Tongue (tissue), 2 donors: Measurements from ENCODE around the gene RBM8A. TPM values are rescaled to one million over a fixed set of nuclear protein-coding genes. Genes with fewer than 3 reads are reported as not detected.

Experiments used
- DNase-seq: peaks from one replicate; pipeline ENCODE4 v3.0.0-alpha.2; 2015
- total RNA-seq: library from RNA; depleted of rRNA; stranded (reverse); fragments of >200 nt; gene quantifications from one replicate; pipeline ENCODE4 v1.2.3, GENCODE V29; 2014

RBM8A gene
- total RNA-seq = 133 TPM

DNA sequence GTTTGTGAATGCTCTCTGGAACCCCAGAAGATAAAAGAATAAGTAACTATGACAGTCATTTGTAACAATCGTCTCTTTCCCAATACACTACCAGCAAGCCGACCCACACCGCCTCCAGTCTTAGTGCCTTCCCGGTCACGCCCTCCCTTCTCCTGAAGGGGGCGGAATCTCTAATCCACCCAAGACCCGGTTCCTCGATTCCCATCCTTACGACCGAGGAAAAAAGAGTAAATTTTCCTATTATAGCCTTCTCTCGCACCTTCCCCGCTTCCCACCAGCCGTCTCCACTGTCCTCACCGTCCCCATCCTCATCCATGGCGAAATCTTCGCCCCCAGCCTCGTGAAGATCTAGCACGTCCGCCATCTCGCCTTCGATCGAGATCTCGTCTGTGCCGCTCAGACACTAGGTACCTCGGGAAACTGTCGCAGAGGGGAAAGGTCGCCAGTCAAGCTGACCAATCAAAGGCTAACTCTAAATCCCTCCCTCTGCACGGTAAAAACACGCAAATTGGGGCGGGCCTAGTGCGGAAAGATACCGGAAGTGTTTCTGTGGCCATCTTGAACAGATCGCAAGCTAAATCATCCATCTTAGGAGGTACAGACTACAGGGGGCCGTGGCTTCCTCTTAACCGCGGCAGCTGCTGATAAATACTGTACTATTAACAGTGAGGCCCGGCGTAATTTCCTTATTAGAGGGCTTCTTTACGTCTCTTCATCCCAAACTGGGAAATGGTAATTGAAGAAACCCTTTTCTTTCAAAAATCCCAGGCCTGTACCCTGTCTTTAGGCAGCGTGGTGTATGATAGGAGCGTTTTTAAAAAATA is at the start of gene RBM8A:
TSS of gene RBM8A (minus strand) at position 422 of the 824 bp plus-strand sequence. CDS start at position 364, 58 bp downstream.
- peak; percentile 99 for DNase-seq

DNA sequence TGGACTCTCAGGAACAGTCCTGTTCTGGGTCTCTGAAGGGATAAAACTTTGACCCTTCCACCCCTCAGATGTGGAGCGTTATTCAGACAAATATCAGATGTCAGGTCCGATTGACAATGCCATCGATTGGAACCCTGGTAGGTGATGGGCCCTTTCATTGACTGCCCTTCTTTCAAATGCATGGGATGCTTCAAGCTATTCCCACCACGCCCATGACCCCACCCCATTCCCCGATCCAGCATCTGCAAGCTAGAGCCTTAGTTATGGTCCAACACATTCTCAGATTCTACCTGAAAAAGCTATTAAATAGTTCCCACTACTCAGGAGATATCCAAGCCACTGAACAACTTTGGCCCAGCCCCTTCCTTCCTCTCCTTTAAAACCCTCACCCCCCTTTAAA is 49.7 kb upstream of the RBM8A start:
- no peak for DNase-seq

DNA sequence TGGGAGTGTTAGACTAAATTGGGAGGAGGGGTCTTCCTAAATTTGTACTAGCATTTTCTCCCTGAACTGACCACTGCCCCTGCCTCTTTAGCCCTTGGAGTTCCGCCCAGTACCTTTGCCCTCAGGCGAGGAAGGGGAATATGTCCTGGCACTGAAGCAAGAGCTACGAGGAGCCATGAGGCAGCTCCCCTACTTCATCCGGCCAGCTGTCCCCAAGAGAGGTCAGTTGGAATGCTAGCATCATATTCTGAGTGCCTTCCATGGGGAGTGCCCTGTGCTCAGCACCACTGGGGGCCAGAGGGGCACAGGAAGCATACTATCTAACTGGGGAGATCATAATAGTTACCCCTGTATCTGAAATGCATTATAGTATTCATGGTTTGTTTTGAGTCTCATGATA is 47.9 kb upstream of the RBM8A start:
- peak; percentile 50 for DNase-seq

DNA sequence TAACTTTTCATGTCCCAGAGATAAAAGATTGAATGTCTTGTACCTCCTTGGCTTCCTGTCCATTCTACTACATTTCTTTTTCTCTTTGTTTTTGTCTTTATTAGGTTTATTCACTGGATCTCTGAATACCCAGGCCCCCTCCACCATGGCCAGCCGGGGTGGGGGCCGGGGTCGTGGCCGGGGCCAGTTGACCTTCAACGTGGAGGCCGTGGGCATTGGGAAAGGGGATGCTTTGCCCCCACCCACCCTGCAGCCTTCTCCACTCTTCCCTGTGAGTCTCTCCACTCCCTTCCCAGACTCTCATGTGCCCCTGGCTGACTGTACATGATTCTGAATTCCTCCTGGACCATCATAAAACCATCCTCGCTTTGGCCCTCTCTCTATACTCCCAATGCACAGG is 47.4 kb upstream of the RBM8A start:
- no peak for DNase-seq

DNA sequence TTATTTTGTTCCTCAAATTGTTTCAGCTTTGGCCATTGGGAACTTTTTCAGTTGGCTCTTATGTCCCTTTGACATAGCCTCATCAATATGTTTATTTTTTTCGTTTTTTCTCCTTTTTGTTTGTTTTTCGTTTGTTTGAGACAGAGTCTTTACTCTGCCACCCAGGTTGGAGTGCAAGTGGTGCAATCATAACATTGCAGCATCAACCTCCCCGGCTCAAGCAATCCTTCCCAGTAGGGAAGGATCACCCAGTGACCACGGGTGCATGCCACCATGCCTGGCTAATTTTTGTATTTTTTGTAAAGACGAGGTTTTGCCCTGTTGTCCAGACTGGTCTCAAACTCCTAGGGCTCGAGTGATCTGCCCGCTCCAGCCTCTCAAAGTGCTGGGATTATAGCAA is 45.3 kb upstream of the RBM8A start:
- no peak for DNase-seq

DNA sequence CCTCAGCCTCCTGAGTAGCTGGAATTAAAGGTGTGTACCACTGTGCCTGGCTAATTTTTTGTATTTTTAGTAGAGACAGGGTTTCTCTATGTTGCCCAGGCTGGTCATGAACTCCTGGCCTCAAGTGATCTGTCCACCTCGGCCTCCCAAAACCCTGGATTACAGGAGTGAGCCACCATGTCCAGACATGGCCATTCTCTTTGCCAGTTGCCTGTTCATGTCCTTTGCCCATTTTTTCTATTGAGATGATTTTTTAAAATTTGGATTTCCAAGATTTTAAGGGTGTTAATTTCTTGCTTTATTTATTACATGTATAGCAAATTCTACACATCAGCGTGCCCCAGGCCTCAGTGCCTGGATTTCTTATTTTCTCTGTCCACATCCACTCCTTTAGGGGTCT is 40.0 kb upstream of the RBM8A start:
- no peak for DNase-seq

DNA sequence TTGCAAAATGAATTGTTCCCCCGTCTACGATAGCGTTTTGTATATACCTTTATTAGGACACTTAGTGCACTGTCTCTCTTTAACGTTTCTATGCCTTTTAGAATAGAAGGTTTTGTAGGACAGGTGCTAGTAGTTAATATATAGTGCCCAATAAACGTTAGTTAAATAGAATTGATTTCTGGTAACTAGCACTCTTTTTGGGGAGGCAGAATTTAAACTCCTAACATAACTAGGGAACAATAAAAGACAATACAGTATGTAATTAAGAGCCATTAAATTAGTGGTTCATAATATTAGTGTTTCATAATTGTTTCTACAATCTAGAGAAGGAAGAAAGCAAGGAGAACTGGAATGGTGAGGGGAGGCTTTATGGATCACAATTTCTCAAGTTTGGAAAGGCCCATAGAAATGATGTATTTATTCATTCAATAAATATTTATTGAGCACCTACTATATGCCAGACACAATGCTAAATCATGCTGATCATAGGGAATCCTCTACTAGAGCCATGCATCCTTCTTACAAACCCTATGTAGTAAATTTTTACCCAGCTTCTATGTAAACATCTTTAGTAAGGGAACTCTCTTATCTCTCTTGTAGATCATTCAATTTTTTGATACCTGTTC is 37.9 kb upstream of the RBM8A start:
- DNase-seq = no peak

DNA sequence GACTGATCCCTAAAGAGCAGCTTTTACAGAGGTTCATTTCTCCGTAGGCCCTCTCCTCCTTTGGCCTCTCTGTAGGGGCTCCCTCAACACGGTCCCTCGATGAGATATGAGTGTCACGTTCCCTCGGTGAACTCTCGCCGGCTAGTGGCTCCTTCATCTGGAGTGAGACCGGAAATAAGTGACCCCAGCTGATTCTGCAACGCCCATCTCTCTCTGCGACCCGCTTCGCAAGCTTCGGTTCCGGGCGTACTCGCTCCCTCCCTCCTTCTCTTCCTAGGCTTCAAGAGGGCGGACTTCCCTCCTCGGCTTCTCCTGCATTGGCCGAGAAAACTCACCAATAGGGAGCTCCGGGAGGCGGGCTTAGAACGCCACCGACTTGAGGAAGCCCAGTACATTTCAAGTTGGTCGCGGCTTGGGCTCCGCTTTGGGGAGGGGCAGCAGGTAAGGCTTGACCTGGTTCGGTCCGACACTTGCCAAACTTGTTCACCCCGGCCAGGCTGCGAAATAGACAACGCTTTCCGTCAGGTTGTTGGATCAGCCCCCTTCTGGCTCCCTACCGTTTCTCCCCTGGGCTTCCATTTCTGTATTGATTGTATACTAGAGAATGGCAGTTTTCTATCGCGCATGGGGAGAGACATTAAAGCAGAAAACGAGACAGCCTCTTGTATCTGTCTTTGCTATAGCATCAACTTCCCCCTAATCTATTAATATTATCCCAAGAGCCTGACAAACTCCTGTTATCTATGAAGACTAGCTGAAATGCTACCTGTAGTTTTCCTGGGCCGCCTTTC is 37.2 kb upstream of the RBM8A start, which contains the start of the genes ANKRD34A and POLR3GL:
TSS of gene ANKRD34A (minus strand) at position 248 of the 791 bp plus-strand sequence. CDS start 2,816 bp downstream, outside the sequence.
TSS of gene POLR3GL (plus strand) at position 363 of the 791 bp plus-strand sequence. CDS start 10,176 bp downstream, outside the sequence.
- peak; percentile 97 for DNase-seq

DNA sequence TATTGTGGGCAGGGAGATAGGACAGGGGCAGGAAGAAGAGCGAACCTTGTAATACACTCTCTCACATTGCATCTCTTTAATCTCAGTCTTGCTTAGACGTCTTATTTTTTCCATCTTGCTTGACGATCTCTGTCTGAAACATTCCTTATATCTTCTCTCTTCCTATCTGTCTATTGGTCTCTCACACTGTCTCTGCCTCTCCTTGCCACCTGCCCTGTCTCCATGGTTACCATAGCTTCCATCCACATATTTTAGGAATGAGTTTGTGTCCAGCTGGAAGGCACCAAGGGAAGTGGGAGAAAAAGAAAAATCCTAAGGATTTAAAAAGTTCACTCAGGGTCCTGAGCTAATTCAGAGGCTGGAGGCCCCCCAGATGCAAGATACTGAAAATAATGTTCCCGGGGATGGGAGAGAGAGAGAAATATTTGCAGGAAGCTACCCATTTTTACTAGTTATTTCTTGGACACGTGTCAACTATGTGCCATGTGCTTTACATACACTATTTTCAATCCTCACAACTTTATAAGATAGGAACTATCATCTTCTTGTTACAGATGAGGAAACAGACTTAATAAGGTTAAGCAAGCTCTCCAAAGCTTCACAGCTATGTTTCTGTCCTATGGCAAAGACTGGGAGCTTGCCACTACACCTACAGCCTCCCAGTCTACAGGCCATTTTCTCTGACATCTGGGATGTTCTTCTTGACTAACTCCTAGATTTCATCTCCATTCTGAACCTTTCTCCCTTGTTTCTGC is 36.2 kb upstream of the RBM8A start:
- DNase-seq = peak; percentile 16

DNA sequence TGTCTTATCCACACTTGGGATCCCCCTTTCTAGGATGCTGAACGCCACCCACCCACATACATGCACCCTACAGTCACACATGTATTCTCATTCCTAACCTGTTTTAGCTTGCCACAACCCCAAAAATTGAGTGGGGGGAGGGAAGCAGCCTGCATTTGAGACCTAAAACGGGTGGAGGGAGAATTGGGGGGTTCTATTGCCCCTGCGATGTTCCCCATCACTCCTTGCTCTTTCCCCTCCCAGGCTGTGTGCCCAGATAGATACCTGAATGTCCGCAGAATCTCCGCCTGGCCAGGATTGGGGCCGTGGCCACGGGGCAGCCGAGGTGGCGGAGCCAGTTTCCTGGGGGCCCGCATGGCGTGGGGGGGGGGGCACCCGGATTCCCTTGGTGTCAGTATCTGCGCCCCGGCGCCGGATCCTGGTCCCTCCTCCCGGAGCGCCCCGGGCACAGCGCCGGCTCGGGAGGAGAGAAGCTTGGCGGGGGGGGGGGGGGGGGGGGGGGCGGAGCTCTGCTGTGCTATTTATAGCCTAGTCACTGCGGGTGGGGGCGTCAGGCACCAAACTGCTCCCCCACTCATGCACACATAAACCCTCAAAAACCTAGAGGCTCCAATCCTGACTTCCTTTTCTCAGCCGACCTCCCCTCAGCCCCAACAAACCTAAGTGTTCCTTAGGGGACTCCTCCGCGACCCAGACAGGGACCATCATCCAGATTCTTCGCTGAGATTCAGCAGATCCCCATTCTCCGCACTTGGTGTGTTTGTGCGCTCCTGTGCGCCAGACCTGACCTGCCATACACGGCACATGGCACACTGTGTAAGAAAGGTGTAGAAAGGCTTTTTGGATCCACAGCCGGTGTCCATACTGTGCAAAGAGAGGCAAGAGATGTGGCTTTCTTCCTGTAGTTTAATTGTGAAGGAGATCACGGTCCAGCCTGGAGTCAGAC is 35.1 kb upstream of the RBM8A start:
- peak; percentile 54 for DNase-seq

DNA sequence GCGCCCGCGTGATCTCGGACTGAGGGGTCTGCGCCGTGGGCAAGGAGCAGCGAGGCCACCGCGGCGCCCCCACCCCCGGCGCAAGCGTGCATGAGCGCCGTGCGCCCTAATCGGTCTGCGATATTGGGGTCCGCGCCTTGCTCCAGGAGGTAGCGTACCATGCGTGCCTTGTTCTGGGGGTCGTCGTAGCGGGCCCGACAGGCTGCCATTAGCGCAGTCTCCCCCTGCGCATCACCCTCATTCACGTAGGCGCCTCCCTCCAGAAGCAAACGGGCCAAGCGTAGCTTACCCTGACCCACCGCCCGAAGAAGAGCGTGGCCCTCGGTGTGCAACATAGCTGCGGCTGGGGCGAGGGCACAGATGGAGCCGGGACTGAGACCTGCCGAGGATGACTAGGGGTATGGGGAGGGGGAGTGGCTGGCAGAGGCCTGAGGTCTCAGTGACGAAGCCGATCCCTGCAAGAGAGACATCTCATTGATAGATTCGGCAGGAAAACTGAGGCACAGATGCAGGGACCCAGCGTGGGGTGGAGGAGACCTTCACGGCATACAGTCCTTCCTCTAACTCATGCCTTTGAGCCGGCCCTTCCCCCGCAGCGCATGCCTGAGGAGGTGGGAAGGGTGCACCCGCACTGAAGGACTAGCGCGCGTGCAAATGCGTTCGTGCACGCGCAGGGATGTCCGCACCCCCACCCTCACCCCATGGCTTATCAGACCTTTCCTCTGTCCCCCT is 34.3 kb upstream of the RBM8A start:
- DNase-seq = peak; percentile 40

DNA sequence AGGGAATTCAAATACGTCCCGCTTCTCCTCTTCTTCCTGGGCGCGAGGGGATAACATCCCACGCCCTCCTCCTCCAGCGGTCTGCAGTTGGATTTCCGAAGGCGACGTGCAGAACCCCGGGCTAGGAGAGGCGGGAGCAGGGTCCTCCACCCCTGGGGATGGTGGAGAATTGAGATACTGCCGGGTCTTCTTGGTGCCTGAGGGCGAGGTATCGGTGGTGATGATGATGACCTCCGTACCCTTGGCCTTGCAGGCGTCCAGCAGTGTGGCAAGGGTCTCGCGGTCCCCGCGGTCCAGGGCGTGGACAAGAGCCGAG is 33.8 kb upstream of the RBM8A start:
- no peak for DNase-seq

DNA sequence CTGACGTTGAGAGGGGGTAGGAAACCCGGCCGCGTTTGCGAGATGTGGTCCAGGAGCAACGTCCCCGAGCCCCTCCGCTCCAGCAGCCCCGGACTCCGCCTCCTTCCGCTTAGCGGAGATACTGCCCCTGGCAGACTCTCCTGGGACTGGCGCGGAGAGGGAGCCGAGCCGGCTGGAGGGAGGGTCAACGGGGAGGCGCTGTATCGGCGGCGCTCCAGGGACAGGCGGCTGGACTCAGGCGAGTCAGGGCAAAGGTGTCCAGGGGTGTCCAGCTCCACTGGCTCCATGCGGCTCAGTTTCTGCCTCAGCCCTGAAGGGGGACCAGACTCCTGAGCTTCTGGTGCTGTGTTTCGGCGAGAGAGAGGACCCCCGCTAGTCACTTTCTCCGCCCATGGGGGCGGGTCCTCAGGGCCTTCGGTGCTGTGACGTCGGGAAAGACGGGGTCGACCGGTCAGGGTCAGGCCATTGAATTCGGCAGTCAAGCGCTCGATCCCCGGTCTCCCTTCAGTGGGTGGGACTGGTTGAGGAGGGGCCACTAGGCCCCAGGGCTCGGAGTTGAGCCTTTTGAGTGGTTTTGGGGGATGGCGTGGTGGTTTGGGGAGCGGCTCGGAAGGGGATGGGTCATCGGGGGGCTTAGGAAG is 33.3 kb upstream of the RBM8A start:
- peak; percentile 85 for DNase-seq

DNA sequence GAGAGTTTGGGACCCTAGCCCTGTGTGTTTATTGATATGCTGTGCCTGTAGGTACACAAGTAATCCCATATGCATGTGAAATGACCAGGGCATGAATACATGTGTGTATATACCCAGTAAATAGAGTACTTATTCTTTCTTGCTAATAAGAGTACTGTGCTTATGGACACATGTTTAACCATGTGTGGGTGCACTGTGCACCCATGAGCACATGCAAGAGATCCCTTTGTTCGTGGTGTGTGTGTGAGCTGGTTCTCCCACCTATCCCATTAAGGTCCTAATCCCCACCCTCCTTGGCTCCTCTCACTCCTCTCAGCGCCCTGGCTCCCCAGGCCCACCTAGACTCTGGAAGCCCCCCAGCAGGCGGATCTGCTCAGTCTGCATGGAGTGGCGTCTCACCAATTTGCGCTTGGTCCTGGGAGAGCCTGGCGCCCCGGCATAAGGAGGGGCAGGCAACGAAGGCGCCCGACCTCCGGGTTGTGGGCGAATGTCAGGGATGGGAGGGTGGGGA is 32.7 kb upstream of the RBM8A start:
- DNase-seq = no peak

DNA sequence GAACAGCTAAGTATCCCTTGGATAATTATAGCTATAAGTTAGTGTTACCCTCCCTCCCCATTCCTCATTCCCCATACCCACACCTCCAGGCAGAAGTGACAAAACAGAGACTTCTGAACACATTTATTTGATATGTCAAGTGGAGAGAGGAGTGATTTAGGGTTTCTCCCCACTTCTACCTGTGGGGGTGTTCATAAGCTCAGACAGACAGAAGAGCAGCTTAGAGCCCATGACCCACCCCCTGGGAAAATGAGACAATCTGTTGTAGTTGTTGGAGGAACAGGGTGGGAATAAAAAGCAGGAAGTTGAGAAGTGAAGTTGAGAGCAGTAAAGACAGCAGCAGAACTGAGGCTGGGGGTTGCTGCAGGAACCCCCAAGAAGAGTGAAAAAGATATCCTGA is 32.0 kb upstream of the RBM8A start:
- no peak for DNase-seq

DNA sequence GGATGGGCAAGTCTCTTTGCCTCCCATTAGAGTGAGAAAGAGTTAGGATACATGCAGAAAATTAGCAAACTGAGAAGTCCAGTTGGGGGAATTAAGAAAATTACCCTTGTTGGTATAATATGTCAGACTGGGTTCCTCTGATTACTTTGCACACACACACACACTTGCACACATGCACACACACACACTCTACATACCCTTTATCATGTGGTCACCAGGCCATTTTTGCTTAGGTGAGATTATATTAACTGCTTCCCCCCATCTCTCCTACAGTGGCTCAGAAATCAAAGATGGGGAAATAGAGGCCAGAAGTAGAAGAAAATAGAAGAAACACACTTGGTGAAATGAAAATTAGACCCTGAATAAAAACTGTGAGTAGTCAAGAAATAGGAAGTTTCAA is 31.4 kb upstream of the RBM8A start:
- no peak for DNase-seq

DNA sequence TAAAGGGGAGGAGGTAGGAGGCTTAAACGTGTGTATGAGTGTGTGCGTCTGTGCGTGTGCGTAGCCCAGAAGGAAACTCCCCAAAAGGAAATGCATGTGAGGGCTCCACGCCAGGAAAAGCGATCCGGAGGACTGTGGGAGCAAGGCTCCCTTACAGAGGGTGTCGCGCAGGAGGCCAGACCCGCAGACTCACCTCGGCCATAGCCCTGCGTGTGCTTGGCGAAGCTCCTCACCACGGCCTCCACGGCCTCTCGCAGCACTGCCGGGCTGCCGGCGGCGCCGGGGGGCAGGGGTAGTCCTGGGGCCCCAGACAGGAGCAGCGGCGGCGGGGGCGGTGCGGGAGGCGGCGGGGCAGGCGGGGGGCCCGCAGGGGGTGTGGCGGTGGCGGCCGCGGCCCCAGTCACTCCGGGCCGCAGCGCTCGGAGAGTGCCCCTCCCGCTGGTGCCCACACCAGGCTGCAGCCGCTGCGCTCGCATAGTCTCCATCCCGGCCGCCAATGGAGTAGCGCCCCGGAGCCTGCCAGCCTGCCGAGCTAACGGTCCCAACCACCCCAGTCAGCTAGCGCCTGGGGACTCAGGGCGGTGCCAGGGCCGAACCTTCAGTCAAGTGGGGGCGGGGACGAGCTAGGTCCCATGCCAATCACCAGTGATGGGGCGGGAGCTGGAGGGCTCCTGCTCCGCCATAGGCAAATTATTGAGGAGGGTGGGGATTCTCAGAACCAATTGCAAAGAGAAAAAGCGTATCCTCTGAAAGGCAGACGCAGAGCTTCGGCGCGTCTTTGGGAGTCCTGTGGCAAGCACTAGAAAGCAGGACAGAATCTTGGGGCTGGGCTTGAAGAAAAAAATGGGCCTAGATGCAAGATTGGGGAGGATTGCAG is 30.4 kb upstream of the RBM8A start, which contains the start of gene LIX1L:
TSS of gene LIX1L (minus strand) at position 575 of the 877 bp plus-strand sequence. CDS start at position 485, 90 bp downstream.
- DNase-seq = peak; percentile 98

DNA sequence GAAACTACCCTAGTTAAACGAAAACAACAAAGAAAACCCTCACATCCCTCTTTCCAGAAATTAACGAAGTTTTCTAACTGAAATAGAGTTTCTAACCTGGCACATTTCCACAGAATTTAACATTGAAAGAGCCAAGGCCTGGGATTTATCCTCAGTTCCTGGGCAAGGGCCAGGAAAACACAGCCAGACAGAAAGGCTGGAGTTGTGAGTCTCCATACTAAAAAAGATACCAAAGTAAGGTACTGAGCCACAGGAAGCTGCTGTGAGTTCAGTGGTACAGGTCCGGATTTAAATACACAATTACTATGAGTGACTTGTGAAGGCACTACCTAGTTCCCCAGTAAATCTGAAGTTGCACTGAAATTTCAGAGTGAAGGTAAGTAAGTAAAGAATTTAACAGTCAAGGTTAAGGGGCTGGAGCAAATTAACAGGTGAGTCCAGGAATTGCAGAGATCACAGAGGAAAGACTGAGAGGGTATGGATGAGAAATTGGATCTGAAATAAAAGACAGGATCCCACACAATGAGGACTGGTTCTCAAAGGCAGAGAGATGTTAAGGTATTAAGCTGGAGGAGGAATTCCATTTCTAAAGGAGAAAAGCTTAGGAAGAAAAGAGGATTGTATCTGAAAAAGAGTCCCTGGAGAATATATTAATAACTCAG is 29.6 kb upstream of the RBM8A start:
- DNase-seq = peak; percentile 79
